Adipocyte (in vitro differentiated cells): ENCODE results near the gene MAP4K3.

ENCODE experiments used
- DNase-seq: peaks from one replicate; pipeline ENCODE4 v3.0.0-alpha.2; 2015; ENCODE audit warnings: low read depth
- H3K27me3 ChIP-seq: replicated peaks from 2 replicates; pipeline ENCODE4 v1.7.0; 2013; ENCODE audit warnings: mild to moderate bottlenecking, low read length, moderate library complexity; ENCODE audit not compliant: control insufficient read depth, insufficient read depth
- H3K36me3 ChIP-seq: 2 replicates; pipeline ENCODE4 v1.7.0; 2013; ENCODE audit warnings: low read length, mild to moderate bottlenecking, moderate library complexity; ENCODE audit not compliant: control insufficient read depth, insufficient read depth, severe bottlenecking
- H3K4me1 ChIP-seq: 2 replicates; pipeline ENCODE4 v1.7.0; 2013; ENCODE audit warnings: mild to moderate bottlenecking, low read length, moderate library complexity; ENCODE audit not compliant: control insufficient read depth, insufficient read depth
- H3K4me3 ChIP-seq: 2 replicates; pipeline ENCODE4 v1.7.0; 2013; ENCODE audit warnings: mild to moderate bottlenecking, low read length, moderate library complexity
- H3K9ac ChIP-seq: 2 replicates; pipeline ENCODE4 v1.7.0; 2013; ENCODE audit warnings: mild to moderate bottlenecking, low read length, moderate library complexity
- H3K9me3 ChIP-seq: 2 replicates; pipeline ENCODE4 v1.7.0; 2013; ENCODE audit warnings: mild to moderate bottlenecking, low read length, moderate library complexity; ENCODE audit not compliant: control insufficient read depth

MAP4K3 gene

GRCh38 chr2:39436592-39437521, at the start of gene MAP4K3:
TSS of gene MAP4K3 (minus strand) at chr2:39437285. CDS start at chr2:39436987, 298 bp downstream.
- H3K27me3 ChIP-seq: no peaks in the 10 kb centered on the region
- H3K9me3 ChIP-seq: no peaks in the 10 kb centered on the region
- H3K36me3 ChIP-seq: no peaks in the 10 kb centered on the region
- H3K9ac ChIP-seq: peak within 1 kb of the TSS; percentile 97
- H3K4me1 ChIP-seq: peaks cover 62% of the 10 kb centered on the region
- peak within 1 kb of the TSS; percentile 99 for H3K4me3 ChIP-seq
- DNase-seq: peak; percentile 98

DNA sequence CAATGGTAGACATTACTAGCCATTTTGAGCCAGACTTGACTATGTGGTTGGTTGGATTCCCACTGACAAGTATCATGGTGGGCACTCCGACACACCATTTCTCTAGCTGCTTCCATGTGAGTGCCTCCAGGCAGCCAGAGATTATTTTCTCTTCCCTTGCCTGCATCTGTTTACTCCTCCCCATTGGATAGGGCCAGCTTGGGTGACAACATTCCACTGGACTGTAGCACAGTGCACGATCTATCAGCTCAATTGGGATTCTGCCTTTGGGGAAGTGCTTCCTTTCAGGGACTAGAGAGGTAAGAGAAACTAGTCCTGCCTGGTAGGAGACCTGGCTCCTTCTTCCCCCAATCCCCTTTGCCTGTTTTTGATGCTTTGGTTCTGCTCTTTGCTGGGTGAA, 49.0 kb upstream of the MAP4K3 start:
- Histone ChIP-seq H3K36me3 (no peaks in the 10 kb centered on the region), H3K4me3 (no peak overlapping the region), H3K9ac (no peak overlapping the region), H3K9me3 (no peaks in the 10 kb centered on the region), H3K27me3 (no peaks in the 10 kb centered on the region), H3K4me1 (peaks cover 44% of the 10 kb centered on the region)
- DNase-seq: no peak

GRCh38 chr2:39484620-39485495, 47.8 kb upstream of the MAP4K3 start:
- DNase-seq: no peak
- H3K4me1 ChIP-seq: peaks cover 44% of the 10 kb centered on the region
- no peaks in the 10 kb centered on the region for H3K36me3 ChIP-seq
- no peak overlapping the region for H3K4me3 ChIP-seq
- no peak overlapping the region for H3K9ac ChIP-seq
- no peaks in the 10 kb centered on the region for H3K9me3 ChIP-seq
- H3K27me3 ChIP-seq: no peaks in the 10 kb centered on the region

DNA sequence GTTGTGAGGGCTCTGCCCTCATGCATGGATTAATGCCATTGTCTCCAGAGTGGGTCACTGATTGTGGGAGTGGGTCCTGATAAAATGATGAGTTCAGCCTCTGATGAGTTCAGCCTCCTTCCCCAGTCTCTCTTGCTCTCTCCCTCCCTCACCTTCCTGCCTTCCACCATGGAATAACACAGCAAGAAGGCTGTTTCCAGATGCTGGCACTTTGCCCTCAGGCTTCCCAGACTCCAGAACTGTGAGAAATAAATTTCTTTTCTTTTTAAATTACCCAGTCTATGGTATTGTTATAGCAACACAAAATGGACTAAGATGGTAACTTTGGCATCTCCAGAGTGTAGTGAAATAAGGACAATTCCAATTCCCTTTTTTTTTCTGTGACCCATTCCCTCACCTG, 47.1 kb upstream of the MAP4K3 start:
- no peak for DNase-seq
- Histone ChIP-seq H3K9me3 (no peaks in the 10 kb centered on the region), H3K4me1 (peaks cover 50% of the 10 kb centered on the region), H3K27me3 (no peaks in the 10 kb centered on the region), H3K36me3 (no peaks in the 10 kb centered on the region), H3K4me3 (peak overlapping the region; percentile 31), H3K9ac (no peak overlapping the region)

DNA sequence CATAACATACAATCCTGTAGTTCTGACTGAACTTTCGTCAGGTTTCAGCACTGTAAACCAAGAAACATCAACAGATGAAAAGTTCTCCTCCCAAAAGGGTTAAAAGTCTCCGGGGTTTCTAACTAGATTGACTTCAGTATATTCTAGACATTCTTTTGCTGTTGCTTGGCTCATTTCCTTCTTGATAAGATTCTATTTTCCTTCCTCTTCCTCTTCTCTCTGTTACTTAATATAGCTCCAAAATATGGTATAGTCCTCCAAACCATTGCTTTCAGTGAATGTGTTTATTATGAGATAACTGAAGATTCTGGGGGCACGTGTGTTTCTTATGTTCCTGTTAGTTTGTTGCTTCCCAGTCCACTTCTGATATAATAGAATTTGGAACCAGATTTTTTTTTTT, 46.4 kb upstream of the MAP4K3 start:
- H3K36me3 ChIP-seq: no peaks in the 10 kb centered on the region
- H3K4me1 ChIP-seq: peaks cover 47% of the 10 kb centered on the region
- DNase-seq: no peak
- H3K4me3 ChIP-seq: no peak overlapping the region
- no peaks in the 10 kb centered on the region for H3K9me3 ChIP-seq
- no peak overlapping the region for H3K9ac ChIP-seq
- H3K27me3 ChIP-seq: no peaks in the 10 kb centered on the region

DNA sequence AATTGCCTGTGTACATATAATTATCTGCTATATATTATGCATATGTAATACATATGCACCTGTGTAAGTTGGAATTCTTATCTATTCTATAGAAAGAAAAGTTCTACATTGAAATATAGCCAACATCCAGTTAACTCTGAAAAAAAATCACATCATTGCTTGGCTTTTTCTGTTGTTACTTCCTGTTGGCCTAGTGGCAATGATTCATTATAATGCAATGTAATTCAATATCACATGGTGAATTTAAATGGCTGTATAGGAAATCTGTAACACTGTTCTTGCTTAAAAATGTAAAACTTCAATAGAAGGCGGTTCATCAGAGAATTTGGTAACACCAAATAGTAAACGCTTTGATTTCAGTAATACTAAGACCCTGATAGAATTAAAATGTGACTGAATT, 44.5 kb upstream of the MAP4K3 start:
- H3K36me3 ChIP-seq: peaks cover 4% of the 10 kb centered on the region
- H3K27me3 ChIP-seq: no peaks in the 10 kb centered on the region
- no peak overlapping the region for H3K4me3 ChIP-seq
- no peak overlapping the region for H3K9ac ChIP-seq
- no peaks in the 10 kb centered on the region for H3K9me3 ChIP-seq
- peak; percentile 68 for DNase-seq
- peaks cover 32% of the 10 kb centered on the region for H3K4me1 ChIP-seq

DNA sequence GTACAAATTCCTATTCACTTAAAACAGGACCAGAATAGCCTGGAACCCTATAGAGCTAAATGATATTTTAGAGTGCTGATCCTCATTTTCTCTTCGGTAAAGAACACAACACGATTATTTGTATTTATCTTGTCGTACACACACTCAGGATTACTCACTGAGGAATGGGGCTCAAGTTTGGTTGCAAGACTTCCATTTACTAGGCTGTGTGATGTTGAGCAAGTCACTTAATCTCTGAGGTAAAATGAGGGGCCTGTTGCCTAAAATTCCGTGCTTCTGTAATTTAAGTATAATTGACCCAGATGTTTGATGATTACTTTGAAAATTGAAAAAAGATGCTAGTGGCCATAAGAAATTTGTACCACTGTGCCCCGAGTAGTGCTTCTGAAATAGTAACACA, 42.6 kb upstream of the MAP4K3 start:
- H3K4me3 ChIP-seq: no peak overlapping the region
- H3K36me3 ChIP-seq: peaks cover 4% of the 10 kb centered on the region
- H3K9ac ChIP-seq: no peak overlapping the region
- no peaks in the 10 kb centered on the region for H3K9me3 ChIP-seq
- DNase-seq: no peak
- H3K4me1 ChIP-seq: peaks cover 26% of the 10 kb centered on the region
- no peaks in the 10 kb centered on the region for H3K27me3 ChIP-seq

DNA sequence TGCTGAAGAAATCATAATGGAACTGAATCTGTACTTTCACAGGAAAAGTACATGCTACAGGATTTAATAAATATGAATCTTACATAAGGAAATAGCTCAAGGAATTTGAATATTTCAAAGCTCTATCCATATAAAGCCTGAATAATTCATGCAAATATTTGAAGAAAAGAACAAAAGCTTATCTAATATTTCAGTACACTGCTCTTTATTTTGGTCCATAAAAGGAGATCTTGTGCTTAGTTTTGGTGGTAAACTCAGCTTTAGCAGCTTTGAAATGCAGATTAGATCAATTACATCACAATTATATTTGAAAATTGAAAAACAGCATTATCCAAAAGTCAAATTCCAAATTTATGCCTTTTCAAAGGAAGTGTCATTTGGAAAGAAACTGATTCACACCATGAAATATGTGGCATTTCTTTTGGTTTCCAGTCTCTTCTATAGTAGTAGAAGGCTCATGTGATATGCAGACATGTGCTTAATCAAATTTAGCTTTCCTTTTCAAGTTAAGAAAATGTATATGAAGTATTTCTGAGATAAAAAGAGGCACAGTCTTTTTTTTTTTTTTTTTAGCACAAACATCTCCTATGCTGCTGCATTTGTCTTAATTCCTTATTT, 42.1 kb upstream of the MAP4K3 start:
- no peaks in the 10 kb centered on the region for H3K27me3 ChIP-seq
- no peak overlapping the region for H3K4me3 ChIP-seq
- no peaks in the 10 kb centered on the region for H3K9me3 ChIP-seq
- H3K9ac ChIP-seq: no peak overlapping the region
- peaks cover 4% of the 10 kb centered on the region for H3K36me3 ChIP-seq
- DNase-seq: no peak
- H3K4me1 ChIP-seq: peaks cover 24% of the 10 kb centered on the region

GRCh38 chr2:39476524-39476923, 39.4 kb upstream of the MAP4K3 start:
- H3K9me3 ChIP-seq: no peaks in the 10 kb centered on the region
- H3K4me1 ChIP-seq: peaks cover 12% of the 10 kb centered on the region
- H3K4me3 ChIP-seq: no peak overlapping the region
- H3K9ac ChIP-seq: no peak overlapping the region
- H3K36me3 ChIP-seq: peaks cover 4% of the 10 kb centered on the region
- H3K27me3 ChIP-seq: no peaks in the 10 kb centered on the region
- no peak for DNase-seq

DNA sequence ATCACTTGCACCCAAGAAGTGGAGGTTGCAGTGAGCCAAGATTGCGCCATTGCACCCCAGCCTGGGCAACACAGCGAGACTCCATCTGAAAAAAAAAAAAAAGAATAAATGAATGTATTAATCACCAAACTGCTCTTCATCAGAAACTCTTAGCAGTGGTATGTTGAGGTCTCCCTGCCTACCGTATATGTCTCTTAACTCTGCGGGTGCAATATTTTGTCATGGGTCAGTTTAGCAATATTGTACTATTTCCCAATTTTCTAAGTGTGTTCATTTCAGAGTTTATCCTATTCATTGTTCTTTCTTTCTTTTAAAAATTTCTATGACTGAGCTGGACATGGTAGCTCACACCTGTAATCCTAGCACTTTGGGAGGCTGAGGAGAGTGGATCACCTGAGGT, 37.9 kb upstream of the MAP4K3 start:
- Histone ChIP-seq H3K27me3 (no peaks in the 10 kb centered on the region), H3K36me3 (peaks cover 4% of the 10 kb centered on the region), H3K4me3 (no peak overlapping the region), H3K9ac (no peak overlapping the region), H3K4me1 (peaks cover 25% of the 10 kb centered on the region), H3K9me3 (no peaks in the 10 kb centered on the region)
- no peak for DNase-seq

- DNase-seq: no peak
- Histone ChIP-seq H3K27me3 (no peaks in the 10 kb centered on the region), H3K4me3 (peak overlapping the region; percentile 64), H3K9me3 (no peaks in the 10 kb centered on the region), H3K4me1 (peaks cover 46% of the 10 kb centered on the region), H3K36me3 (no peaks in the 10 kb centered on the region), H3K9ac (peak overlapping the region; percentile 79)
These were observed 33.5 kb upstream of the MAP4K3 start for GRCh38 chr2:39470580-39470979.
